Skin epidermis (tissue), 12 donors: Measurements from ENCODE around the gene GUCY2C.
"Not testable (repeated sequence)": the region's sequence is repeated elsewhere in the genome, so short reads cannot be mapped to it uniquely, and the experiment has no call there.

ENCODE experiments used
- H3K27ac ChIP-seq, 21 experiments: fragments of 200-600 bp; sonication (generic) in 11 of 21; one replicate each; pipeline ENCODE4 v1.5.0; 2020; ENCODE audit warnings: mild to moderate bottlenecking in 3 of 21, inconsistent platforms in 2 of 21, moderate library complexity in 2 of 21
- H3K4me3 ChIP-seq, 7 experiments: fragments of 200-600 bp; sonication (generic) in 2 of 7; one replicate each; pipeline ENCODE4 v1.5.0; 2020; ENCODE audit warnings: inconsistent platforms in 2 of 7, mild to moderate bottlenecking in 2 of 7, moderate library complexity in 1 of 7

Gene GUCY2C

GRCh38 chr12:14696265-14696741 lies at the start of gene GUCY2C:
Gene GUCY2C, minus strand, starts transcription at chr12:14696599. Its CDS starts 151 bp downstream, at chr12:14696448.
- H3K27ac ChIP-seq: no peak within 1 kb of the TSS
- H3K4me3 ChIP-seq: no peak within 1 kb of the TSS

GRCh38 chr12:14743061-14743460 lies 46.7 kb upstream of the GUCY2C start:
- H3K27ac ChIP-seq: no peak overlapping the region
- no peak overlapping the region for H3K4me3 ChIP-seq

DNA sequence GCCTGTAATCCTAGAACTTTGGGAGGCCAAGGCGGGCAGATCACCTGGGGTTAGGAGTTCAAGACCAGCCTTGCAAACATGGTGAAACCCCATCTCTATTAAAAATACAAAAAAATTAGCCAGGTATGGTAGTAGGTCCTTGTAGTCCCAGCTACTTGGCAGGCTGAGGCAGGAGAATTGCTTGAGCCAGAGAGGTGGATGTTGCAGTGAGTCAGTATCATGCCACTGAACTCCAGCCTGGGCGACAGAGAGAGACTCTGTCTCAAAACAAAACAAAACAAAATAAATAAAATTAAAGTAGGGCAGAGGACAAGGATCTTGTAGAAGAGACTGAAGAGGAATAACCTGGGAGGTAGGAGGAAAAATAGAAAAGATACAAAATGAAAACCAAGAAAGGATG lies 45.5 kb upstream of the GUCY2C start:
- no peak overlapping the region for H3K4me3 ChIP-seq
- no peak overlapping the region for H3K27ac ChIP-seq

DNA sequence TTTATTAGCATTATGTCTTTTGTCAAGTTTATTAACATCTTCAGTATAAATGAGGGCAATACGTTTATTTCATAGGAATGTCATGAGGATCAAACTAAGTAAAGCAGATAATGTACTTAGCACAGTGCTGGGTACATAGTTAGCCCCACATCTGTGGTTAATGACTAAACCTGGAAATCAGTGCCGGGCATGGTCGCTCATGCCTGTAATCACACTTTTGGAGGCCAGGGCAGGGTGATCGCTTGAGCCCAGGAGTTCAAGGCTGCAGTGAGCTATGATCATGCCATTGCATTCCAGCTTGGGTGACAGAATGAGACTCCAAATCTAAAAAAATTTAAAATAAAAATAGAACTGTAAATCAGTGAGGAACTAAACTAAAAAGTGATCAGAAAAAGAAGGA lies 44.8 kb upstream of the GUCY2C start:
- Histone ChIP-seq H3K27ac (no peak overlapping the region), H3K4me3 (no peak overlapping the region)

- not testable (repeated sequence) for H3K4me3 ChIP-seq
Observed at GRCh38 chr12:14736441-14736840, 40.0 kb upstream of the GUCY2C start.

GRCh38 chr12:14731821-14732220 lies 35.4 kb upstream of the GUCY2C start:
- Histone ChIP-seq H3K27ac (no peak overlapping the region), H3K4me3 (no peak overlapping the region)

More at GRCh38 chr12:14736441-14736840, 40.0 kb upstream of the GUCY2C start:
- H3K27ac ChIP-seq: not testable (repeated sequence)

DNA sequence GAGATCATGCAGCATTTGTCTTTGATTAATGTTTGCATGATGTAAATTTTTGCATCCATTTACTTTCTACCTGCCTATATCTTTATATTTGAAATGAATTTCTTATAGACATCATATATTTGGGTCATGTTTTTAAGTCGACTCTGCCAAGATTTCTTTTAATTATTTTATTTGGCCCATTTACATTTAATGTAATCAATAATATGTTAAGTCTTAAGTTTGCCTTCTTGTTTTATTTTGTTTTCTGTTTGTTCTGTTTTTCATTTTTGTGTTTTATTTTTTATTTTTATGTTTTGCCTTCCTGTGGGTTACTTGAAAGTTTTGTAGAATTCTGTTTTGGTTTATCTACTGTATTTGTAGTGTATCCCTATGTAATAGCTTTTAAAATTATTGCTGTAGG lies 33.2 kb upstream of the GUCY2C start:
- no peak overlapping the region for H3K4me3 ChIP-seq
- H3K27ac ChIP-seq: no peak overlapping the region

DNA sequence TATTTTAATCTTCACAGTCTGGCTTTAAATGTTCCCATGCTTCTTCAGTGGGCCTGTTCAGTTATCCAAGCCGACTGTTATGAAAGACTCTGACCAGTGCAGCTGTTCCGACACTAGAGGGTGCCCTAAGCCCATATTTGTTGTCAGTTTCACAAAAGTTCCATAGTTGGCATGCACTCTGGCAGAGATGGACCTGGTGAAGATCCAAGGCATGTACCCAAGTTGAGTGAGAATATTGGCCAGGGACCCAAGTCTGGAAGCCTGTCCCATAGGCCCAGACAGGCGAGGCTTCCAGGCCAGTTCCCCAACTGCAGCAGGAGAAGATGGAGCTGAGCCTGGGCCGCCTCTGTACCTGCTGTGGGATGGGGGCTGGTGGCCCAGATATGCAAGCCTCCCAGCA lies 27.4 kb upstream of the GUCY2C start:
- Histone ChIP-seq H3K4me3 (no peak overlapping the region), H3K27ac (no peak overlapping the region)

DNA sequence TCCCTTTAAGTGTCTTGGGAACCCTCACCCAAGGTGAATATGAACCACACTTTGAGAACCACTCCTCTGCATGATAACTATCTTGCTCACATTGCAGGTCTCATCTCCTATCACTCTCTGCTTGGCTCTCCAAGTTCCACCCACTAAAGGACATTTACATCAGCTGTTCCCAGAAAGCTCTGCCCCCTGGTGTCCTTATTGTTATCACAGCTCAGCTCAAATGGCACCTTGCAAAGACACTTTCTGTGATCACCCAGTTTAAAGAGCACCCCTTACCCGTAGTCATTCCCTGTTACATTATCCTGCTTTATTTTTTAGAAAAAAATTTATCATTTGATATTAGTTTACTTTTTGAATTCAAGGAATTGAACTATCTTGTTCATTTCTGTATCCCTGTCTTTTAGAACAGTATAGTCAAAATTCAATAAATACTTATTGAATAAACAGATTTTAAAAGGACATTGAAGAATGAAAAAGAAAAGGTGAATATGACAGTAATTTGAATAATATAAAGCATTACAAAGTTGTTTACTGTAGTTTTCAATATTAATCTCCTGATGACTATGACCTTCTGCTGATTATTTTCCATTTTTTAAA lies 20.5 kb upstream of the GUCY2C start:
- Histone ChIP-seq H3K4me3 (no peak overlapping the region), H3K27ac (no peak overlapping the region)

GRCh38 chr12:14714437-14714836 lies 18.0 kb upstream of the GUCY2C start:
- no peak overlapping the region for H3K27ac ChIP-seq

GRCh38 chr12:14710632-14711320 lies 14.4 kb upstream of the GUCY2C start:
- peak overlapping the region in 1 of 21 experiments; percentile 5 for H3K27ac ChIP-seq

More at GRCh38 chr12:14714437-14714836, 18.0 kb upstream of the GUCY2C start:
- H3K4me3 ChIP-seq: no peak overlapping the region

GRCh38 chr12:14701809-14702568 lies 5.6 kb upstream of the GUCY2C start:
- H3K27ac ChIP-seq: no peak overlapping the region
- no peak overlapping the region for H3K4me3 ChIP-seq

More at GRCh38 chr12:14710632-14711320, 14.4 kb upstream of the GUCY2C start:
- H3K4me3 ChIP-seq: no peak overlapping the region

DNA sequence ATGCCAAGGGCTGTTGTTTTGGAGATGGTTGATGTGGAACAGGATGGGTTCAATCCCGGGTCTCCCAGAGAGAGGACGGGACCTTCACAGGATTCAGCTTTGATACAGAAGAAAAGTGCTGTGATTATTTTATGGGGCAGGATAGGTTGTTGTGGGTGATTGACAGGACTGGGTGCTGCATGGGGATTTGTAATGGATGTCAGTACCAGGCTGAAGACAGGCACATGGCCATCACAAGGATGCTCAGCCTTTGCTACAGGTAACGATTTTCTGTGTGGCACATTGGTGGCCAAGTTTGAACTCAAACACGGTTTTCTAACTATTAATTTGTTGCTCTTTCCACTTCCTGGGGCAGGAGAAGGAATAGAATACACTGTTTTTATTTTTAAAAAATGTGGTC lies 4.5 kb upstream of the GUCY2C start:
- H3K27ac ChIP-seq: no peak overlapping the region
- H3K4me3 ChIP-seq: no peak overlapping the region

DNA sequence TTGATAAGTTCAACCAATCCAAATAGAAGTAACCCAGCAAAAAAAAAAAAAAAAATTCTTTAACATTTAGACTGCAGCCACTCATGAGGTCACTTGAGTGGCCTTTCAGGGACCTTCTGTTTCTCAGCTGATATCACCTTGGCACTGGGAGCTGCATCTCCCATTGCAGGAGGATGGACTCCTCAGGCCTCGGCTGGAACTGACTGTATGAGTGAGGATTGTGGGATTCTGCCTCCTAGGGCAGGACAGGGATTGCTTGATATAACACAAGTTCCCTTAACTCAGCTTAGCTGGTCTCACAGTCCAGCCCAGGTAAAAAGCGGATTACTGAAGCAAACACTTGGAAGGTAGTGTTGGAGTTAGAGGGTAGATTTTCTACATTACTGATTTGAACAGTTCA lies 3.5 kb upstream of the GUCY2C start:
- no peak overlapping the region for H3K4me3 ChIP-seq
- no peak overlapping the region for H3K27ac ChIP-seq

DNA sequence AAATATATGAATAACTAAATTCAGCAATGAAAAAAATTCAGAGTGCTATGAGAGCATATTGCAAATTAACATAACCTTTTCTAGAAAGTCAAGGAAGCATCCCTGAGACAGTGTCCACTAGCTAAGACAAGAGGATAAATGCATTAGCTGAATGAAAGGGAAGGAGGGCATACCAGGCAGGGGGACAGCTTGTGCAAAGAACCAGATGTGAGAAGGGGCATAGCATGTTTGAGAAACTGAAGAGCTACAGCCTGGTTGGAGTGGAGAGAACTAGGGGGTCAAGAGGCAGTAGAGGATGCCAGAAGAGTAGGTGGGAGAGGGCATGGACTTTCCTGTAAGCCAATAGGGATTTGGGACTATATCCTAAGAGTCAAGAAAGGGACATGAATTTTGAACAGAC lies 2.2 kb upstream of the GUCY2C start:
- no peak overlapping the region for H3K27ac ChIP-seq

DNA sequence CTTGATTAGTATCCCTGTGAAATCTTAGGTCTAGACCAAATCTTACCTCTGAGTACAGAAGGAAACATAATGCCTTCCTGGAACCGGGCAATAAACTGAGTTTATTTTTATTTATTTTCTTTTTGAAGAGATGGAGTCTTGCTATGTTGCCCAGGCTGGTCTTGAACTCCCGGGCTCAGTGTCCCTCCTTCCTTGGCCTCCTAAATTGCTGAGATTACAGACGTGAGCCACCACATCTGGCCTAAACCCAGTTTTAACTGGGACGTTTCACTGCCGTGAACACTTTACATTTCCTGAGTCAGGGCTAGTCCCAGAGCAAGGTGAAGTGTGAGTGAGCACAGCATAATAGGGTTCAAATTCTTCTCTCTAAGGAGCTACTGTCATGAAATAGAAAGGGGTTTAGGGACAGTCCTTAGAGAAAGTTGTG lies 671 bp downstream of the GUCY2C start:
- no peak overlapping the region for H3K27ac ChIP-seq
- no peak overlapping the region for H3K4me3 ChIP-seq

More for the DNA sequence above, 2.2 kb upstream of the GUCY2C start:
- H3K4me3 ChIP-seq: no peak overlapping the region

DNA sequence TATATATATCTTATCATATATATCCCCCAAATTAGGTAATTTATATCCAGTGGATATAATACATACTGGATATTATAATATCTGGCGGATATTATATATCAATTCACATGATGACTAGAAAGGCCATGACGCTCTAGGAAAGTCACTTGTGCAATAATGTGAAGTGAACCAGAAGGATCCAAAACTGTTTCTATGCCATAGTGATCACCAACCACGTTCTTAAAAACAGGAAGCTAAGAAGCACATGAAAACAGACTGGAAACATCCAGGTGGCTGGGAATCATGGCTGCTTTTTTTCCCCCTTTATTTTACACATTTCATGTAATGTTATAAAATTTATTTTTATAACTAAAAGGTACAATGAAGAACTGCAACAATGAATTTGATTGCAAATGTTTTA lies 1.4 kb downstream of the GUCY2C start:
- Histone ChIP-seq H3K4me3 (no peak overlapping the region), H3K27ac (no peak overlapping the region)

GRCh38 chr12:14694145-14694714 lies 2.2 kb downstream of the GUCY2C start:
- H3K27ac ChIP-seq: no peak overlapping the region

GRCh38 chr12:14693116-14693515 lies 3.3 kb downstream of the GUCY2C start:
- no peak overlapping the region for H3K27ac ChIP-seq
- H3K4me3 ChIP-seq: no peak overlapping the region

More at GRCh38 chr12:14694145-14694714, 2.2 kb downstream of the GUCY2C start:
- no peak overlapping the region for H3K4me3 ChIP-seq

DNA sequence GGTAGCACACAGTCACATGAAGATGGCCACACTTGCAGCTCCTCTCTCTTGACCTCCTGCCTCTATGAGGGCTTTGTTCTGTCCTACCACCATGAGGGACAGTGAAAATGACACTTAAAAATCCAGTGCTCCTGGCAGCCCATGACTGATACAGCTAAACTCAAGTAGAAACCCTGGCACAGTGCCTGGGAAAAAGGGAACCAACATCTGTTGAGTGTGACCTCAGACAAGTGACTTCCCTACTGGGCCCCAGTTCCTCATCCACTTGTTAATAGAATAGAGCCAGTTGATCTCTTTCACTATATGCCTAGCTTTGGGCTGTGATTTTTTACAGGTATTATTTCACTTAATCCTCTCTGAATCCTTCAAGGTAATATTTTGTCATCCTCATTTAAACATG lies 4.8 kb downstream of the GUCY2C start:
- Histone ChIP-seq H3K4me3 (no peak overlapping the region), H3K27ac (no peak overlapping the region)
